Endothelial cell (in vitro differentiated cells): ENCODE measurements around the gene RAB11FIP5. TPM values are rescaled to one million over a fixed set of nuclear protein-coding genes. Genes with fewer than 3 reads are reported as not detected.

ENCODE experiments used
- DNase-seq: peaks from one replicate; pipeline ENCODE4 v3.0.0; 2021; ENCODE audit warnings: low spot score
- H3K27ac Mint-ChIP-seq: one replicate; pipeline ENCODE4 v1.8.0; 2021; ENCODE audit warnings: mixed read lengths, inconsistent platforms; ENCODE audit not compliant: unreplicated experiment
- H3K27me3 Mint-ChIP-seq: one replicate; pipeline ENCODE4 v1.8.0; 2021; ENCODE audit warnings: mild to moderate bottlenecking, moderate library complexity, mixed read lengths, inconsistent platforms; ENCODE audit not compliant: unreplicated experiment
- H3K36me3 Mint-ChIP-seq: one replicate; pipeline ENCODE4 v1.8.0; 2021; ENCODE audit warnings: mild to moderate bottlenecking, low read depth, mixed read lengths, inconsistent platforms; ENCODE audit not compliant: unreplicated experiment
- H3K4me1 Mint-ChIP-seq: one replicate; pipeline ENCODE4 v1.8.0; 2021; ENCODE audit warnings: mild to moderate bottlenecking, mixed read lengths, inconsistent platforms; ENCODE audit not compliant: unreplicated experiment
- H3K4me3 Mint-ChIP-seq: one replicate; pipeline ENCODE4 v1.8.0; 2021; ENCODE audit warnings: mild to moderate bottlenecking, mixed read lengths, inconsistent platforms; ENCODE audit not compliant: unreplicated experiment
- H3K9me3 Mint-ChIP-seq: one replicate; pipeline ENCODE4 v1.8.0; 2021; ENCODE audit warnings: mixed read lengths, inconsistent platforms; ENCODE audit not compliant: unreplicated experiment
- total RNA-seq: library from RNA; stranded (reverse); fragmentation: NEBNext Ultra II Directional; extraction: Animal tissue kit (Norgen Biotek cat#: 25700); gene quantifications from one replicate; pipeline ENCODE4 v1.2.1, GENCODE V29; 2021; ENCODE audit not compliant: unreplicated experiment
- TF ChIP-seq, protein P1 (sequence below): fragments of 200-600 bp; sonication (generic); IDR thresholded peaks from one replicate; pipeline ENCODE4 v1.5.0; 2021; ENCODE audit warnings: antibody characterized with exemption; ENCODE audit not compliant: unreplicated experiment

The RAB11FIP5 gene
- total RNA-seq, 1 donor from 2014 or later, result 27.8 TPM

DNA sequence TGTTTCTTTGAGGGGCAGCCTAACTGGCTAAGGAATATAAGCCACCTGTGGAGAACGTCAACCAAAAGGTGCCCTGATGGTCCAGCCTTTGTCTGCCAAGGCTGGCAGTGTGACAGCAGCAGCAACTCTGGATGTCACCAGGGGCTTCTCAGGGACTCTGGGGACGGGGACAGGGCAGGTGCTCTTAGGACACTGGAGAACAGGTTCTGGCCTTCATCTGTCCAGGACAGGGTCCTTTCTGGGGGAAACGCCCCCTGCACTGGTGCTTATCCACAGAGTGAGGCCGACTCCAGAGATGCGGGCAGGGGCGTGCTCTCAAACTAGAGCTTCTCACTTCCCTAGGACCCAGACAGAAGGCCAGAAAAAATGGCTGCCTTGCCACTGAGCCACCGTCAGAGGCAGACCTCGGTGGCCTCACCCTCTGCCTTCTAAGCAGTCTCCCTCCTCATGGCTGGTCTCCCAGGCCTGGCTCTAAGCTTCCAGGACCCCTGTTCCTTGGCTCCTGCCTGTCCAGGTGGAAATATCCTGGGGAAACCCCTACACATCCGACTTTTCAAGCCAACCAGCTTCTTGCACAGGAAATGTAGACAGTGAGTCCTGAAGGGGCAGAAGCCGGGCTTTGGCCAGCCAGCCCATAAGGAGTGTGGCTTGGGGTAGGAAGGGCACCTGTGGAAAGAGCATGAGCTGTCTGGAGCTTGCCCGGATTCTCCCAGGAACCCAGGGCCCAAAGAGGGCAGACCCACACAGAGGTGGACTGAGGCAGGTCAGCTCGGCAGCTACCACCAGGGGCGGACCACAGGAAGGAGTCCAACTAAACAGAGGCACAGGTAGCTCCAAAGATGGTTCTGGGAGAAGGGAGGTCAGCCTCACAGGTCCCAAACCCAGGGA is 30.0 kb downstream of the RAB11FIP5 start:
- H3K36me3 Mint-ChIP-seq, result peaks cover 19% of the 10 kb centered on the region
- no peak overlapping the region for H3K27ac Mint-ChIP-seq
- TF ChIP-seq, protein P1, sequence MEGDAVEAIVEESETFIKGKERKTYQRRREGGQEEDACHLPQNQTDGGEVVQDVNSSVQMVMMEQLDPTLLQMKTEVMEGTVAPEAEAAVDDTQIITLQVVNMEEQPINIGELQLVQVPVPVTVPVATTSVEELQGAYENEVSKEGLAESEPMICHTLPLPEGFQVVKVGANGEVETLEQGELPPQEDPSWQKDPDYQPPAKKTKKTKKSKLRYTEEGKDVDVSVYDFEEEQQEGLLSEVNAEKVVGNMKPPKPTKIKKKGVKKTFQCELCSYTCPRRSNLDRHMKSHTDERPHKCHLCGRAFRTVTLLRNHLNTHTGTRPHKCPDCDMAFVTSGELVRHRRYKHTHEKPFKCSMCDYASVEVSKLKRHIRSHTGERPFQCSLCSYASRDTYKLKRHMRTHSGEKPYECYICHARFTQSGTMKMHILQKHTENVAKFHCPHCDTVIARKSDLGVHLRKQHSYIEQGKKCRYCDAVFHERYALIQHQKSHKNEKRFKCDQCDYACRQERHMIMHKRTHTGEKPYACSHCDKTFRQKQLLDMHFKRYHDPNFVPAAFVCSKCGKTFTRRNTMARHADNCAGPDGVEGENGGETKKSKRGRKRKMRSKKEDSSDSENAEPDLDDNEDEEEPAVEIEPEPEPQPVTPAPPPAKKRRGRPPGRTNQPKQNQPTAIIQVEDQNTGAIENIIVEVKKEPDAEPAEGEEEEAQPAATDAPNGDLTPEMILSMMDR, result no peak
- H3K27me3 Mint-ChIP-seq, result peaks cover 8% of the 10 kb centered on the region
- peaks cover 34% of the 10 kb centered on the region for H3K4me1 Mint-ChIP-seq
- H3K9me3 Mint-ChIP-seq, result no peaks in the 10 kb centered on the region
- no peak overlapping the region for H3K4me3 Mint-ChIP-seq
- DNase-seq, result no peak

DNA sequence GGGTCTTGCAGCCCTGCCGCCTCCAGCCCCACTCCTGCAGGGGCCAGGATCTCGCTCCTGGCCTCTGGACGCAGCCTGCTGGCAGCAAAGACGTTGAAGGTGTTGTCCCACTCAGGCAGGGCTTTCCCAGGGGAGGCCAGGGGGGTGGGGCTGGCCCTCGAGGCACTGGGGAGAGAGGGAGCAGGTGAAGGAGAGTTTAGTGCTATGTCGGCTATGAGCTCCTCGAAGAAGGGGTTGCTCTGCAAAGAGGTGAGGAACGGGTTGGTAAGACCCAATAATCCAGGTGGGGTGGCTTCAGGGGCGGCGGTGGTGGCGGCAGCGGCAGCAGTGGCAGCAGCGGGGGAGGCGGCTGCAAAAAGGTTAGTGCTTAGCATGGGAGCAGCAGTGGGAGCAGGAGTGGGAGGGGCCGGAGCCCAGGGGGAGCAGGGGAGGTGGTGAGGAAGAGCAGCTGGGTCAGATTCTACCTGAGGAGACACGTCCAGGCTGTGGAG is 31.5 kb downstream of the RAB11FIP5 start:
- TF ChIP-seq, protein P1, result no peak
- Mint-ChIP-seq H3K4me3 (no peak overlapping the region), H3K4me1 (peaks cover 34% of the 10 kb centered on the region), H3K9me3 (no peaks in the 10 kb centered on the region), H3K27ac (no peak overlapping the region), H3K27me3 (peaks cover 14% of the 10 kb centered on the region), H3K36me3 (peaks cover 28% of the 10 kb centered on the region)
- DNase-seq, result no peak

DNA sequence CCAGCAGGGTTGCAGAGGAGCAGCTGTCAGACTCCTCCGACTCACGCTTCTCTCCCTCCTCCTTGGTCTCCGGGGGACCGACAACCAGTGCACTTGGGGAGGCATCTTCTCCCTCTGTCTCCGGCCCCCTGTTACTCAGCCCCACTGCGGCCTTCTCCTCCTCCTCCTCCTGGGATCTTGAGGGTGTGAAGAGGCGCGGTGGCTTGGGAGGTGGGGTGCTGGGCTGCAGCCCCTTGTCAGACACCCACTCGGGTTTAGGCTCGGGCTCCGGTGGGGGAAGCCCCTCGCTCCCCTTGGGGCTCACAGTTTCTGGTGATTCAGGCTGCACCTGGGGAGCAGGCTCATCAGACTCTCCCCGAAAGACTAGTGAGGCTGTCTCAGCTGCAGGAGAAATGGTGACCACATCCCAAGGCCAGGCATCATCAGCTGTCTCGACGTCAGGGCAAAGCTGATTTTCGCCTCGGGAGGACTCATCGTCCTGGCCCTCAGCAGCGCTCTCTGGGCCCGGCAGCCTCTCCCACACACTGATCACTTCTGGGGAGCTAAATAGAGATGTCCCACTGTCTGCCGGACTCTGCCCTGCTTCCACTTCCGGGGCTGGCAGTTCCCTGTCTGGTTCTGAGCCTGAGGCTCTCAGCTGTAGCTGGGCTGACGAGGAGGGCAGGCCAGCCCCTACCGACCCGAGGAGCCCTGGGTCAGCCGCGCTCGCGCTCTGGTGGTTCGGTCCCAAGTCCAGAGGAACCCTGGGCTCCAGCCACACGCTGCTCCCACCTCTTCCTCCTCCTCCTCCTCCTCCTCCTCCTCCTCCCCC is 32.2 kb downstream of the RAB11FIP5 start:
- DNase-seq, result no peak
- peaks cover 28% of the 10 kb centered on the region for H3K36me3 Mint-ChIP-seq
- TF ChIP-seq, protein P1, result no peak
- H3K27ac Mint-ChIP-seq, result no peak overlapping the region
- no peak overlapping the region for H3K4me3 Mint-ChIP-seq
- H3K4me1 Mint-ChIP-seq, result peaks cover 28% of the 10 kb centered on the region
- H3K9me3 Mint-ChIP-seq, result no peaks in the 10 kb centered on the region
- H3K27me3 Mint-ChIP-seq, result peaks cover 14% of the 10 kb centered on the region

DNA sequence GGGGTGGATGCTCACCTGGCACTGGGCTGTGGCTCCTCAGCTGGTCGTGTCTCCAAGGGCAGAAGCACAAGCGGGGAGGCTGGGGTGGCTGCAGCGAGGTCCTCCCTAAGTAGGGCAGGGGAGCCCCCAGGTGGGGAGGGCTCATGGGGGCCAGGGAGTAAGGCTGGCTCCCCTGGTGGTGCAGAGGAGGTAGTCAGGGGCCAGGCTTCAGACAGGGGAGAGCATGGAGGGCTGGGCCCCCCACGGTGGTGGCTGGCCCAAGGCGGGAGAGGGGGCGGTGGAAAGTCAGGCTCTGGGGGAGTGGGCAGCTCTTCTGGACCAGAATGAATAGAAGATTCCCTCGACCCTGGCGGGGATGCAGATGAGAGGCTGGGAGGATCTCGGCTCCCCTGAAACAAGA is 33.1 kb downstream of the RAB11FIP5 start:
- no peak overlapping the region for H3K27ac Mint-ChIP-seq
- peaks cover 34% of the 10 kb centered on the region for H3K36me3 Mint-ChIP-seq
- DNase-seq, result no peak
- peaks cover 20% of the 10 kb centered on the region for H3K4me1 Mint-ChIP-seq
- H3K9me3 Mint-ChIP-seq, result no peaks in the 10 kb centered on the region
- TF ChIP-seq, protein P1, result no peak
- peaks cover 10% of the 10 kb centered on the region for H3K27me3 Mint-ChIP-seq
- H3K4me3 Mint-ChIP-seq, result no peak overlapping the region
